ENCODE results near the gene RNF17.

RNF17 gene

GRCh38 chr13:24878340-24878739, 114.4 kb downstream of the RNF17 start:
- no peak for DNase-seq (ENCODE audit: extremely low read depth, low read depth)
- no peak overlapping the region for H3K4me3 ChIP-seq (replicated peaks; ENCODE audit: low read depth, low read length)
- TF ChIP-seq, protein P1, sequence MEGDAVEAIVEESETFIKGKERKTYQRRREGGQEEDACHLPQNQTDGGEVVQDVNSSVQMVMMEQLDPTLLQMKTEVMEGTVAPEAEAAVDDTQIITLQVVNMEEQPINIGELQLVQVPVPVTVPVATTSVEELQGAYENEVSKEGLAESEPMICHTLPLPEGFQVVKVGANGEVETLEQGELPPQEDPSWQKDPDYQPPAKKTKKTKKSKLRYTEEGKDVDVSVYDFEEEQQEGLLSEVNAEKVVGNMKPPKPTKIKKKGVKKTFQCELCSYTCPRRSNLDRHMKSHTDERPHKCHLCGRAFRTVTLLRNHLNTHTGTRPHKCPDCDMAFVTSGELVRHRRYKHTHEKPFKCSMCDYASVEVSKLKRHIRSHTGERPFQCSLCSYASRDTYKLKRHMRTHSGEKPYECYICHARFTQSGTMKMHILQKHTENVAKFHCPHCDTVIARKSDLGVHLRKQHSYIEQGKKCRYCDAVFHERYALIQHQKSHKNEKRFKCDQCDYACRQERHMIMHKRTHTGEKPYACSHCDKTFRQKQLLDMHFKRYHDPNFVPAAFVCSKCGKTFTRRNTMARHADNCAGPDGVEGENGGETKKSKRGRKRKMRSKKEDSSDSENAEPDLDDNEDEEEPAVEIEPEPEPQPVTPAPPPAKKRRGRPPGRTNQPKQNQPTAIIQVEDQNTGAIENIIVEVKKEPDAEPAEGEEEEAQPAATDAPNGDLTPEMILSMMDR (IDR thresholded peaks at IDR 0.05; ENCODE audit: low read depth, low read length, missing control alignments), result no peak

DNA sequence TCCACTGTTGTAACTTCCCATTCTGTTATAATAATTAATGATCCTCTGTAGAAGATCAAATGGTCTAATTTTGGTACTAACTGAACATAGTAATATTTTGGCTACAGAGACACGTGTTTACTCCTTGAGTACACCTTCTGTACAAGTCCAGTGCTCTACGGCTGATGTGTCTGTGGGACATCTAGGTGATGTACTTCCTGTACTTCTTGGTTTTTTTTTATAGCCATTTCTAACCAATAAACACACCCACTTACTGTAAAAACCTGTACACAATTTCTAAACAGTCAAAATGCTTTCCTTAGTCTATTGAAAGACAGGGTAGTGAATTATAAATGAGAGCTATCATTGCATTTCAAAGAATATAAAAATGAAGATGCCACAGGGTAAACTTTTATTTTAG, 118.7 kb downstream of the RNF17 start:
- TF ChIP-seq, protein P1 (IDR thresholded peaks at IDR 0.05; ENCODE audit: low read depth, low read length, missing control alignments), result no peak

DNA sequence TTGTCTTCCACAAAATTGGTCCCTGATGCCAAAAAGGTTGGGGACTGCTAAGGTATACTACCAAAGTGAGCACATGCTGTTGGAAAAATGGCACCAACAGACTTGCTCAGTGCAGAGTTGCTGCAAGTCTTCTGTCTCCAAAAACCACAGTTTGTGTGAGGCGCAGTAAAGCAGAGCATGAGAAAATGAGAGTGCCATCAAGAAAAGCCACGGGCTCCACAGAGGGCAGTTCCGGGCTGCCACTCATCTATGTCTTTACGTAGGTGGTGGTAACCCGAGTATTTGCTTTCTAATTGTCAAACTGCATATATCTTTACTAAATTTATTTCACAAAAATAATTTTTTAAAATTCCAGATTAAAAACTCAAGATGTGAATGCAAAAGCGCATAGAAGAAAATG, 123.8 kb downstream of the RNF17 start:
- TF ChIP-seq, protein P1 (IDR thresholded peaks at IDR 0.05; ENCODE audit: low read depth, low read length, missing control alignments), result no peak
- H3K4me3 ChIP-seq (replicated peaks; ENCODE audit: low read depth, low read length), result no peak overlapping the region
- no peak for DNase-seq (ENCODE audit: extremely low read depth, low read depth)

More for the DNA sequence above, 118.7 kb downstream of the RNF17 start:
- DNase-seq (ENCODE audit: extremely low read depth, low read depth), result no peak
- no peak overlapping the region for H3K4me3 ChIP-seq (replicated peaks; ENCODE audit: low read depth, low read length)

GRCh38 chr13:24888291-24888931, 124.4 kb downstream of the RNF17 start:
- no peak for DNase-seq (ENCODE audit: extremely low read depth, low read depth)
- no peak overlapping the region for H3K4me3 ChIP-seq (replicated peaks; ENCODE audit: low read depth, low read length)
- TF ChIP-seq, protein P1 (IDR thresholded peaks at IDR 0.05; ENCODE audit: low read depth, low read length, missing control alignments), result no peak

- TF ChIP-seq, protein P1 (IDR thresholded peaks at IDR 0.05; ENCODE audit: low read depth, low read length, missing control alignments), result no peak
- DNase-seq (ENCODE audit: extremely low read depth, low read depth), result no peak
- H3K4me3 ChIP-seq (replicated peaks; ENCODE audit: low read depth, low read length), result no peak overlapping the region
Measured at GRCh38 chr13:24890256-24890655, 126.3 kb downstream of the RNF17 start.

DNA sequence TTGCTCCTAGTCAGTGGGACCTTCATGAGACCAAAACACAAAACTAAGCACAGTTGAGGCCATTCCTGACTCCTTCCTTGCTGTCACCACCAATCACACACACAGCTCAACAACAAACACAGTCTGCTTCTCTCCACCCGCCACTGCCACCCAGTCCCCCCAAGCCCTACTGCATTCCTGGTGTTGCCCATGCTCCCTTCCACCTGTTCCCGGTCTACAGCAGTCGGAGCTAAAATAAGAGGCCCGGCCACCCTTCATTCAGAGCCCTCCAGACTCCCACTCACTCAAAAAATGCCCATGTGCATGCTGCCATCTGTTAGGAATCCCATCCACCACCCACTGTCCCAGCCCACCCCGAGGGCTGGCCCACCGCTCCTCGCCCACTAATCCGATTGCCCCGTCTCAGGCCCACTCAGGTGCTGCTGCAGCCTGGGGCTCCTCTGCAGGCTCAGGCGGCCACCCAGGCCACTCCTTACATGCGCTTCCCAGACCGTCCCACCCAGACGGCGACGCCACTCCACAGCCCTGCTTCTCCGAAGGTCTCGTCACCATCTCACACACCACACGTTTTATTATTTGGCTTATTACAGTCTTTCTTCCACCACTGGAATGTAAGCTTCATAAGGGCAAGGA, 127.6 kb downstream of the RNF17 start:
- no peak overlapping the region for H3K4me3 ChIP-seq (replicated peaks; ENCODE audit: low read depth, low read length)
- TF ChIP-seq, protein P1 (IDR thresholded peaks at IDR 0.05; ENCODE audit: low read depth, low read length, missing control alignments), result no peak
- no peak for DNase-seq (ENCODE audit: extremely low read depth, low read depth)
